ENCODE results near the gene IQSEC1. TPM values are rescaled to one million over a fixed set of nuclear protein-coding genes. Genes with fewer than 3 reads are reported as not detected.
A peak's percentile ranks its signal among the peaks of the same experiment; 100 is the strongest.

The IQSEC1 gene
- total RNA-seq, 1 donor from 2014 or later: 148 TPM

DNA sequence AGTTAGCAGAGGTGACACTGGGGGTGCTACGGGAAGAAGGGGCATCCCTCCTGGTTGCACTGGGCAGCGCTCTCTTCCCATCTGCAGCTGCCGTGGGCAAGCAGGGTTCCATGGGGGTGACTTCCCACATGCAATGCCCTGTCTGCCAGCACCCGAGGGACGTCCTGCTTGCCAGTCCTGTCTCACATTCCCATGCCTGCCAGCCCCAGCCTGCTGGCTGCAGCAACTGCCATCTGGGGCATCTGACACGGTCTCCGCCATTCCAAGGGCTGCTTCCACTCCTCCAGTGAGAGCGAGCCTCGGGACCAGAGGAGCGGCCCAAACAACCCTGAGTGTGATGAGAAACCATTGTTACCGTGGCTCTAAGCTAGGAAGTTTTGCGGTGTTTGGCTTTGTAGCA lies 186.5 kb downstream of the IQSEC1 start:
- intact Hi-C loops (cut with DNase I): no loop called here
- Histone ChIP-seq H3K4me1 (peaks cover 9 to 10% of the 10 kb centered on the region in 2 donors), H3K36me3 (no peaks in the 10 kb centered on the region), H3K27ac (no peak overlapping the region), H3K27me3 (no peaks in the 10 kb centered on the region), H3K4me3 (no peak overlapping the region), H3K9me3 (no peaks in the 10 kb centered on the region)
- TF ChIP-seq, protein P1, sequence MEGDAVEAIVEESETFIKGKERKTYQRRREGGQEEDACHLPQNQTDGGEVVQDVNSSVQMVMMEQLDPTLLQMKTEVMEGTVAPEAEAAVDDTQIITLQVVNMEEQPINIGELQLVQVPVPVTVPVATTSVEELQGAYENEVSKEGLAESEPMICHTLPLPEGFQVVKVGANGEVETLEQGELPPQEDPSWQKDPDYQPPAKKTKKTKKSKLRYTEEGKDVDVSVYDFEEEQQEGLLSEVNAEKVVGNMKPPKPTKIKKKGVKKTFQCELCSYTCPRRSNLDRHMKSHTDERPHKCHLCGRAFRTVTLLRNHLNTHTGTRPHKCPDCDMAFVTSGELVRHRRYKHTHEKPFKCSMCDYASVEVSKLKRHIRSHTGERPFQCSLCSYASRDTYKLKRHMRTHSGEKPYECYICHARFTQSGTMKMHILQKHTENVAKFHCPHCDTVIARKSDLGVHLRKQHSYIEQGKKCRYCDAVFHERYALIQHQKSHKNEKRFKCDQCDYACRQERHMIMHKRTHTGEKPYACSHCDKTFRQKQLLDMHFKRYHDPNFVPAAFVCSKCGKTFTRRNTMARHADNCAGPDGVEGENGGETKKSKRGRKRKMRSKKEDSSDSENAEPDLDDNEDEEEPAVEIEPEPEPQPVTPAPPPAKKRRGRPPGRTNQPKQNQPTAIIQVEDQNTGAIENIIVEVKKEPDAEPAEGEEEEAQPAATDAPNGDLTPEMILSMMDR (IDR thresholded peaks at IDR 0.05): no peak
- DNase-seq (ENCODE audit: low spot score in 2 of 2): no peak

DNA sequence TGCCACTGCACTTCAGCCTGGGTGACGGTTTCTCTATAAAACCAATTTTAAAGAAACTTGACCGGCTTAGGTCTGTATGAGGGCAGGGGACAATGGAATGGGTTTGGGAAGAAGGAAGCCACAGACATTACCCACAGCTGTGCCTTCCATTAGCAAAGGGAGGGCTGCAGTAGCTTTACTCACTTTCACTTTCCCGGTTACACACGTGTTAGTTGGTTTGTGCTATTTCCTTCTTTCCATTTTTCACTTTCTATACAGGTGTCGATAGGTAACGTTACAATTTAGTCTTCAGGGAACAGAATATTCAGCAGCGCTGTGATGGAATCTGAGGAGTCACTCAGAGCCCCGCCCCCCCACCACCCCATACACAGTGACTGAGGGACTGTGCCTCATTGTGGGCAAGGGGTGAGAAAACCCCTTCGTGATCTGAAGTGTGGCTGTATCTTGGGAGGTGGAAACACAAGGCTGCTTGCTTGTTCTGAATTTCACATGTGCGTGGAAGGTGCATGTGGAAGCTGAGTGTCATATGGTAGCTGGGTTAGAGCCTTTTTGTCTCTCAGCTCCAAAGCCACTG lies 187.0 kb downstream of the IQSEC1 start:
- TF ChIP-seq, protein P1 (IDR thresholded peaks at IDR 0.05): no peak
- intact Hi-C loops (cut with DNase I): no loop called here
- Histone ChIP-seq H3K36me3 (no peaks in the 10 kb centered on the region), H3K27me3 (no peaks in the 10 kb centered on the region), H3K9me3 (no peaks in the 10 kb centered on the region), H3K27ac (no peak overlapping the region), H3K4me3 (no peak overlapping the region), H3K4me1 (peaks cover 7 to 8% of the 10 kb centered on the region in 2 donors)
- no peak for DNase-seq (ENCODE audit: low spot score in 2 of 2)

DNA sequence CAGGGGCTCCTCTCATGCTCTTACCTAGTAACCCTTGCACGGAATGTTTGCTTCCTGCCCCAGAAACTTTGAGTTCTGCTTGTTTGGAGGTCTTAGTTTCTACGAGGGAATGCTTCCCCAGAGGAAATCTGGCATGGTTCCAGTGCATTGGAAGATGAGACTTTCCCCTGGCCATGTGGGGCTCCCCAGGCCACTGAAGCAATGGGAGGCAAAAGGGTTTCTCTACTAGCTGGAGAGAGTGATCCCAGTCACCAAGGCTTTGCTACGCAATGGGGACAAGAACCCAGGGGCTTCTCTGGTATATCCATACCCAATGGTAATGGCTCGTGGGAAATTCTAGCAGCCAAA lies 187.7 kb downstream of the IQSEC1 start:
- Histone ChIP-seq H3K27me3 (no peaks in the 10 kb centered on the region), H3K27ac (no peak overlapping the region), H3K9me3 (no peaks in the 10 kb centered on the region), H3K4me3 (no peak overlapping the region), H3K36me3 (no peaks in the 10 kb centered on the region), H3K4me1 (peaks cover 3 to 7% of the 10 kb centered on the region in 2 donors)
- TF ChIP-seq, protein P1 (IDR thresholded peaks at IDR 0.05): no peak
- no peak for DNase-seq (ENCODE audit: low spot score in 2 of 2)
- intact Hi-C loops (cut with DNase I): no loop called here

DNA sequence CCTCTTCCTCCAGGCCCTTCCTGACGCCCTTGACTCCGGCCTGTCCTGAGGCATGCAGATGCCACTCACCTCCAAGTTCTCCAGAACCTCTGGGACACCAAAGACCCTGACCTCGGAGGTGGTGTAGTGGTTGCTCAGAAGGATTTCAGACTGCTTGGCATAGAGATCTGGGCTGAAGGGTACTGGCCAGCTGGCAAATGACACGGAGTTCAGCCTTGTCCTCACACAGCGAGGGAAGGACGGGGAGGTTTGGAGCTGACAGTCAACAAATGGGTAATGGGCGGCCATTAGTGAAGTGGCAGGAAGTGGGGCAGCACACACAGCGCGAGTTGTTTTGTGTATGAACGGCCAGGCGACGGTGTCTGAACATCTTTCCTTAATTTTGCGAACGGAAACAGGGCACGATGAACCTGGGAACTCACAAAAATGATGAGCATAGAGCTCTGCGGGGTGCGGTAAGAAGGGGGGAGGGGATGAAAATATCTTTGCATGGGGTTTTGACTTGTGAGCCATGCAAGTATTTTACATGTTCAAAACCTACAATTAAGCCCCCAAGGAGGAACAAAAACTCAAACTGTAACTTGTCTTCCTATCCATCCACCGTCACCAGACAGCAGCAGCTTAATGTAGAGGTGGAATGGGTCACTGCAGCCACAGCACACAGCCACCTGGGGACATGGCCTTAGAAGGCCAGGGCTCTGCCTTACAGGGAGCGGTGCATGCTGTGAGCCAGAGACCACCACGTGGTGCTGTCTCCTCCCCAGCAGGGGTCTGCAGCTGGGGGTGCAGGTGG lies 188.2 kb downstream of the IQSEC1 start:
- peaks cover 3 to 7% of the 10 kb centered on the region in 2 donors for H3K4me1 ChIP-seq
- TF ChIP-seq, protein P1 (IDR thresholded peaks at IDR 0.05): no peak
- H3K27ac ChIP-seq: peak overlapping the region; percentile 68 to 80
- no peak overlapping the region for H3K4me3 ChIP-seq
- H3K9me3 ChIP-seq: no peaks in the 10 kb centered on the region
- no peak for DNase-seq (ENCODE audit: low spot score in 2 of 2)
- intact Hi-C loops (cut with DNase I): no loop called here
- H3K36me3 ChIP-seq: no peaks in the 10 kb centered on the region
- no peaks in the 10 kb centered on the region for H3K27me3 ChIP-seq

DNA sequence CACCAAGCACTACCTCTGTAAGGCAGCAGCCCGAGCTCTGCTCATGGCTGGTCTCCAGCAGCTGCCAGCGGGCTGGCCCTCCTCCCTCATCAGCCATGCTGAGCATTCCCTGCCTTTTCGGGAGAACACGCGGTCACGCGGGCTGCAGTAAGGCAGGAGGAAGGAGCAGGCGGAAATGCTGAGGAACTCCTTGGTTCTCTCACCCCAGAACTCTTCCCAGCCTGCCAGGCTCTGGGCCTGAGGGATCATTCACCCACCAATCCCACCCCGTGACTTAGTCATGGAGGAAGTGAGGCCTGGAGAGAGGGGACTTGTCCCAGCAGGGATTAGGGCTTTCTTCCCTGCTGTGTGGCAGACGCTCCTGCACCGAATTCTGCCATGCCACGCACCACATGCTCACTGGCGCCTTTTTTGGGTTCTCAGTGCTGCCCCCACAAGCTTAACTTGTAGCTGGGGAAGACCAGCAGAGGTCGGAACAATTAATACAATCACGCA lies 189.0 kb downstream of the IQSEC1 start:
- Histone ChIP-seq H3K36me3 (no peaks in the 10 kb centered on the region), H3K4me1 (peaks cover 3 to 7% of the 10 kb centered on the region in 2 donors), H3K27ac (peak overlapping the region; percentile 68 to 80), H3K9me3 (no peaks in the 10 kb centered on the region), H3K27me3 (no peaks in the 10 kb centered on the region), H3K4me3 (peak overlapping the region; percentile 22 to 38)
- intact Hi-C loops (cut with DNase I): no loop called here
- DNase-seq (ENCODE audit: low spot score in 2 of 2): peak; percentile 27 to 89
- TF ChIP-seq, protein P1 (IDR thresholded peaks at IDR 0.05): no peak
